Dermis blood vessel endothelial cell (primary cell): Measurements from ENCODE around the gene ABHD5. TPM values are rescaled to one million over a fixed set of nuclear protein-coding genes. Genes with fewer than 3 reads are reported as not detected.

ENCODE experiments used
- total RNA-seq: library from RNA; depleted of rRNA; stranded (reverse); fragments of >200 nt; gene quantifications from 2 replicates; pipeline ENCODE4 v1.2.3, GENCODE V29; 2014

The ABHD5 gene
- total RNA-seq, 1 donor from 2014 or later: 28.9 TPM

Other genes starting within 250 kb of the ABHD5 start
- 46.5 and 52.9 TPM in 2 replicates for gene ANO10, start 68.9 kb upstream of the ABHD5 start, total RNA-seq